SK-N-SH (cell line): ENCODE results near the gene UNC5B.

Source experiments
- CTCF ChIP-seq: fragments of 200-600 bp; sonication (generic); IDR thresholded peaks from 2 replicates; pipeline ENCODE4 v1.6.1; 2017; ENCODE audit warnings: antibody characterized with exemption, mild to moderate bottlenecking, moderate library complexity
- EP300 ChIP-seq, 2 experiments: IDR thresholded peaks; 2 replicates each; pipeline versions ENCODE4 v1.4.0 to v1.6.1; 2012; ENCODE audit warnings: borderline replicate concordance in 1 of 2, low read depth in 1 of 2, low read length in 1 of 2
- FOXM1 ChIP-seq: IDR thresholded peaks from 2 replicates; pipeline ENCODE4 v1.4.0; 2012; ENCODE audit warnings: low read depth, mild to moderate bottlenecking
- JUND ChIP-seq: IDR thresholded peaks from 2 replicates; pipeline ENCODE4 v1.4.0; 2012
- MEF2A ChIP-seq: IDR thresholded peaks from 2 replicates; pipeline ENCODE4 v1.4.0; 2012; ENCODE audit warnings: low read depth, borderline replicate concordance
- RXRA ChIP-seq: IDR thresholded peaks from 2 replicates; pipeline ENCODE4 v1.4.0; 2012; ENCODE audit warnings: low read depth, mild to moderate bottlenecking, borderline replicate concordance
- SIN3A ChIP-seq: IDR thresholded peaks from 2 replicates; pipeline ENCODE4 v1.6.1; 2012; ENCODE audit warnings: low read depth, mild to moderate bottlenecking, low read length, moderate library complexity, borderline replicate concordance
- TEAD4 ChIP-seq: IDR thresholded peaks from 2 replicates; pipeline ENCODE4 v1.4.0; 2012; ENCODE audit warnings: mild to moderate bottlenecking, borderline replicate concordance; ENCODE audit not compliant: insufficient read depth

GRCh38 chr10:71344993-71345480 lies 132.7 kb downstream of the UNC5B start:
- TF ChIP-seq SIN3A (no peak), CTCF (no peak), TEAD4 (no peak), MEF2A (no peak), JUND (no peak), RXRA (no peak), FOXM1 (no peak), EP300 (IDR thresholded peaks at IDR 0.05; ENCODE audit: borderline replicate concordance in 1 of 2, low read depth in 1 of 2, low read length in 1 of 2) (no peak)
